DOHH2 (cell line): Measurements from ENCODE around the gene BICC1.

ENCODE experiments used
- CTCF ChIP-seq: fragments of 200-600 bp; sonication (generic); IDR thresholded peaks from one replicate; pipeline ENCODE4 v1.5.1; 2014; ENCODE audit warnings: antibody characterized with exemption, mild to moderate bottlenecking, low read depth, low read length; ENCODE audit not compliant: poor library complexity, severe bottlenecking
- EZH2phosphoT487 ChIP-seq: fragments of 200-600 bp; sonication (generic); IDR thresholded peaks from 2 replicates; pipeline ENCODE4 v1.6.1; 2017; ENCODE audit warnings: borderline replicate concordance, mild to moderate bottlenecking, antibody characterized with exemption, low read length, moderate library complexity, mixed read lengths

GRCh38 chr10:58818900-58819299 is 306.2 kb downstream of the BICC1 start:
- TF ChIP-seq CTCF (no peak), EZH2phosphoT487 (no peak)
